ENCODE results near the gene FBLN1.

The FBLN1 gene

GRCh38 chr22:45568213-45568612 is 65.5 kb downstream of the FBLN1 start:
- POLR2A ChIA-PET, result no interaction called here
- H3K36me3 ChIP-seq (ENCODE audit: control insufficient read depth in 2 of 2, insufficient read depth in 1 of 2, low read length in 2 of 2), result peaks cover 0 to 15% of the 10 kb centered on the region in 2 experiments; a peak in 1 of 3 replicates
- no peak overlapping the region for H3K4me3 ChIP-seq (ENCODE audit: low read depth, low read length)
- no peak overlapping the region for H3K27ac ChIP-seq (ENCODE audit: extremely low read depth, low read depth, low read length)
- no peaks in the 10 kb centered on the region for H3K9me3 ChIP-seq (ENCODE audit: control insufficient read depth, insufficient read depth, low read depth, low read length)
- no peaks in the 10 kb centered on the region for H3K4me1 ChIP-seq (ENCODE audit: control insufficient read depth, insufficient read depth, low read length)
- CTCF ChIA-PET, result interaction anchor here (0.7 to 2.0 kb wide), 2 partner anchors 10 to 40 kb away, joined by 3 to 17 read pairs; no protein-coding TSS in a partner anchor
- no peak for TF ChIP-seq WT1 (tag by site-specific recombination; IDR thresholded peaks at IDR 0.05)
- no peak for TF ChIP-seq ZNF664 (tag by site-specific recombination; IDR thresholded peaks at IDR 0.05)
- no peak for TF ChIP-seq ZNF549 (tag by site-specific recombination; IDR thresholded peaks at IDR 0.05)
- TF ChIP-seq ZNF670 (tag by site-specific recombination; IDR thresholded peaks at IDR 0.05; ENCODE audit: low read depth), result no peak
- no peak for TF ChIP-seq ZNF423 (tag by site-specific recombination; IDR thresholded peaks at IDR 0.05)

- ChIA-PET POLR2A (no interaction called here), CTCF (interaction anchor here (0.7 kb wide), 1 partner anchor 303 kb away, joined by 3 read pairs; no protein-coding TSS in a partner anchor)
- H3K4me1 ChIP-seq (ENCODE audit: control insufficient read depth, insufficient read depth, low read length), result no peaks in the 10 kb centered on the region
- TF ChIP-seq ZFHX2 (tag by site-specific recombination; conservative IDR thresholded peaks at IDR 0.05) (no peak), ZNF560 (tag by site-specific recombination; IDR thresholded peaks at IDR 0.05; ENCODE audit: borderline replicate concordance) (no peak), ZNF645 (tag by site-specific recombination; IDR thresholded peaks at IDR 0.05) (no peak), ZNF747 (tag by site-specific recombination; IDR thresholded peaks at IDR 0.05) (no peak), ZNF510 (tag by site-specific recombination; IDR thresholded peaks at IDR 0.05; ENCODE audit: insufficient replicate concordance) (no peak), SETDB1 (IDR thresholded peaks at IDR 0.05; ENCODE audit: insufficient read length, low read length) (peak; percentile 51)
- no peak overlapping the region for H3K4me3 ChIP-seq (ENCODE audit: low read depth, low read length)
- H3K27ac ChIP-seq (ENCODE audit: extremely low read depth, low read depth, low read length), result no peak overlapping the region
- H3K9me3 ChIP-seq (ENCODE audit: control insufficient read depth, insufficient read depth, low read depth, low read length), result no peaks in the 10 kb centered on the region
- peaks cover 0 to 3% of the 10 kb centered on the region in 2 experiments; a peak in 1 of 3 replicates for H3K36me3 ChIP-seq (ENCODE audit: control insufficient read depth in 2 of 2, insufficient read depth in 1 of 2, low read length in 2 of 2)
These were observed 68.4 kb downstream of the FBLN1 start for GRCh38 chr22:45571089-45571488.

- peaks cover 0 to 3% of the 10 kb centered on the region in 2 experiments; a peak in 1 of 3 replicates for H3K36me3 ChIP-seq (ENCODE audit: control insufficient read depth in 2 of 2, insufficient read depth in 1 of 2, low read length in 2 of 2)
- H3K4me3 ChIP-seq (ENCODE audit: low read depth, low read length), result no peak overlapping the region
- POLR2A ChIA-PET, result no interaction called here
- H3K27ac ChIP-seq (ENCODE audit: extremely low read depth, low read depth, low read length), result no peak overlapping the region
- TF ChIP-seq ZNF670 (tag by site-specific recombination; IDR thresholded peaks at IDR 0.05; ENCODE audit: low read depth) (no peak), ZFP41 (tag by site-specific recombination; IDR thresholded peaks at IDR 0.05; ENCODE audit: borderline replicate concordance) (no peak), ZNF645 (tag by site-specific recombination; IDR thresholded peaks at IDR 0.05) (no peak), KLF16 (tag by site-specific recombination; IDR thresholded peaks at IDR 0.05) (no peak), ZBTB8A (tag by site-specific recombination; IDR thresholded peaks at IDR 0.05) (no peak), WT1 (tag by site-specific recombination; IDR thresholded peaks at IDR 0.05) (no peak), GLI2 (tag by site-specific recombination; IDR thresholded peaks at IDR 0.05; ENCODE audit: borderline replicate concordance, low read depth) (no peak), ZNF121 (tag by site-specific recombination; IDR thresholded peaks at IDR 0.05) (no peak), ZSCAN18 (tag by site-specific recombination; IDR thresholded peaks at IDR 0.05) (no peak), ZNF354C (tag by site-specific recombination; IDR thresholded peaks at IDR 0.05; ENCODE audit: borderline replicate concordance, low read depth) (no peak)
- H3K4me1 ChIP-seq (ENCODE audit: control insufficient read depth, insufficient read depth, low read length), result no peaks in the 10 kb centered on the region
- CTCF ChIA-PET, result interaction anchor here (0.5 to 1.7 kb wide), 4 partner anchors 18 to 509 kb away, joined by 3 to 10 read pairs (median 4); no protein-coding TSS in a partner anchor
- no peaks in the 10 kb centered on the region for H3K9me3 ChIP-seq (ENCODE audit: control insufficient read depth, insufficient read depth, low read depth, low read length)
These were observed 69.8 kb downstream of the FBLN1 start for GRCh38 chr22:45572444-45572843.

All from HEK293 (cell line).